A549 (cell line): ENCODE results near the gene PXT1. TPM values are rescaled to one million over a fixed set of nuclear protein-coding genes. Genes with fewer than 3 reads are reported as not detected.

Source experiments
- ATAC-seq, 2 experiments: fragments of 200-7000 bp in 1 of 2; fragments of >200 bp in 1 of 2; cut with Nextera tagmentation in 1 of 2; cut with Tn5 transposase in 1 of 2; 3 replicates each; pipeline versions ENCODE4 v1.8.0 to v1.9.1; 2018 to 2020; ENCODE audit warnings: mild to moderate bottlenecking in 1 of 2, moderate library complexity in 1 of 2
- CTCF ChIA-PET: fragments of 300-600 bp; sonication (Branson Sonifier 250); formaldehyde crosslinking; extraction: SDS; loops from one replicate; lab custom pipeline; 2021; ENCODE audit warnings: antibody characterized with exemption, inconsistent platforms; lab: Yijun Ruan, JAX
- POLR2A ChIA-PET: fragments of 350-600 bp; formaldehyde crosslinking; extraction: SDS; loops from one replicate; lab custom pipeline; 2021; ENCODE audit warnings: antibody characterized with exemption, inconsistent platforms; lab: Yijun Ruan, JAX
- DNase-seq, 2 experiments: peaks; one replicate each; pipeline versions ENCODE4 v3.0.0 to v3.0.0-alpha.2; 2011 to 2016; ENCODE audit warnings: low read depth in 1 of 2, low spot score in 1 of 2
- FAIRE-seq: peaks from 2 replicates; lab custom pipeline; 2011; peaks lifted over from hg19 to GRCh38; lab: Jason Lieb, UNC
- H3K27ac ChIP-seq, 2 experiments: fragments of >200 bp; sonication (Bioruptor Twin); formaldehyde crosslinking; 3 replicates each; pipeline ENCODE4 v1.5.1; 2016 to 2017
- H3K4me1 ChIP-seq: fragments of >200 bp; sonication (Bioruptor Twin); formaldehyde crosslinking; 3 replicates; pipeline ENCODE4 v1.6.1; 2016
- H3K4me2 ChIP-seq: fragments of >200 bp; sonication (Bioruptor Twin); formaldehyde crosslinking; 3 replicates; pipeline ENCODE4 v1.6.1; 2016
- H3K4me3 ChIP-seq: fragments of >200 bp; sonication (Bioruptor Twin); formaldehyde crosslinking; 3 replicates; pipeline ENCODE4 v1.5.1; 2016
- H3K9me3 ChIP-seq: fragments of >200 bp; sonication (Bioruptor Twin); formaldehyde crosslinking; 3 replicates; pipeline ENCODE4 v1.6.1; 2016
- BHLHE40 ChIP-seq: IDR thresholded peaks from 2 replicates; pipeline ENCODE4 v1.6.1; 2012; ENCODE audit warnings: low read depth, low read length, inconsistent platforms
- CEBPB ChIP-seq, 2 experiments: fragments of >200 bp in 1 of 2; sonication (Bioruptor Twin) in 1 of 2; formaldehyde crosslinking in 1 of 2; IDR thresholded peaks; 2 replicates each; pipeline ENCODE4 v1.6.1; 2012 to 2016
- CTCF ChIP-seq: fragments of >200 bp; sonication (Bioruptor Twin); formaldehyde crosslinking; IDR thresholded peaks from 3 replicates; pipeline ENCODE4 v1.5.1; 2016
- EHMT2 ChIP-seq: fragments of 200-600 bp; sonication (generic); IDR thresholded peaks from 2 replicates; pipeline ENCODE4 v1.6.1; 2016; ENCODE audit warnings: antibody characterized with exemption, low read depth, mild to moderate bottlenecking, moderate library complexity
- HEYL ChIP-seq: fragments of 250-450 bp; sonication (Bioruptor Pico); IDR thresholded peaks from 2 replicates; pipeline ENCODE4 v1.8.0; 2021; ENCODE audit warnings: mild to moderate bottlenecking, moderate library complexity
- HOXB5 ChIP-seq: fragments of 250-450 bp; sonication (Bioruptor Pico); IDR thresholded peaks from 2 replicates; pipeline ENCODE4 v1.5.0; 2020; ENCODE audit warnings: mild to moderate bottlenecking, moderate library complexity
- MYC ChIP-seq: IDR thresholded peaks from 2 replicates; pipeline ENCODE4 v1.6.1; 2012; ENCODE audit warnings: mild to moderate bottlenecking, inconsistent platforms, low read length, improper control_type of control experiment, borderline replicate concordance
- NFE2L2 ChIP-seq: fragments of 150-350 bp; conservative IDR thresholded peaks from 2 replicates; pipeline ENCODE4 v1.6.1; 2014; ENCODE audit warnings: low read length
- PHF8 ChIP-seq: fragments of 200-600 bp; sonication (generic); IDR thresholded peaks from 2 replicates; pipeline ENCODE4 v1.6.1; 2016; ENCODE audit warnings: low read depth, mild to moderate bottlenecking, antibody characterized with exemption, moderate library complexity, borderline replicate concordance
- POLR2AphosphoS2 ChIP-seq: conservative IDR thresholded peaks from 2 replicates; pipeline ENCODE4 v1.6.1; 2012; ENCODE audit warnings: low read length, improper control_type of control experiment, inconsistent platforms
- RNF2 ChIP-seq: fragments of 200-600 bp; sonication (generic); IDR thresholded peaks from 2 replicates; pipeline ENCODE4 v1.6.1; 2016; ENCODE audit warnings: low read depth, mild to moderate bottlenecking, antibody characterized with exemption, moderate library complexity, borderline replicate concordance
- SREBF2 ChIP-seq: fragments of 450-650 bp; IDR thresholded peaks from 2 replicates; pipeline ENCODE4 v1.6.1; 2014; ENCODE audit warnings: mild to moderate bottlenecking, moderate library complexity
- USF2 ChIP-seq: fragments of 450-650 bp; IDR thresholded peaks from 2 replicates; pipeline ENCODE4 v1.6.1; 2014; ENCODE audit warnings: antibody characterized with exemption
- ZC3H11A ChIP-seq: fragments of 450-650 bp; IDR thresholded peaks from 2 replicates; pipeline ENCODE4 v1.6.1; 2014; ENCODE audit warnings: antibody characterized with exemption, mild to moderate bottlenecking
- WGBS: methylation state at CpG from one replicate; pipeline ENCODE4 v1.1.6; 2017; ENCODE audit errors: missing lambda C conversion rate; 5-methylcytosine and 5-hydroxymethylcytosine counted together
- polyA plus RNA-seq, 4 experiments: library from polyadenylated mRNA; depleted of rRNA in 3 of 4; stranded (reverse); fragments of >200 nt; fragmentation: RNase III in 1 of 4; extraction: RNeasy Plus Mini Kit Qiagen cat#74134 plus additional on column Dnase treatment in 1 of 4; gene quantifications; 2 replicates in 3 of 4; 3 replicates in 1 of 4; pipeline ENCODE4 v1.2.3, GENCODE V29; 2011 to 2017
- TF ChIP-seq, protein P1 (sequence below): fragments of >200 bp; sonication (Bioruptor Twin); formaldehyde crosslinking; IDR thresholded peaks from 3 replicates; pipeline ENCODE4 v1.6.1; 2016
- TF ChIP-seq, protein P2 (sequence below): fragments of >200 bp; sonication (Bioruptor Twin); formaldehyde crosslinking; IDR thresholded peaks from 2 replicates; pipeline ENCODE4 v1.6.1; 2016
- TF ChIP-seq, protein P3 (sequence below): IDR thresholded peaks from 2 replicates; pipeline ENCODE4 v1.6.1; 2012

Gene PXT1
- polyA plus RNA-seq, 2 of the 4 experiments (the other 2 are of a cell fraction), result not detected

DNA sequence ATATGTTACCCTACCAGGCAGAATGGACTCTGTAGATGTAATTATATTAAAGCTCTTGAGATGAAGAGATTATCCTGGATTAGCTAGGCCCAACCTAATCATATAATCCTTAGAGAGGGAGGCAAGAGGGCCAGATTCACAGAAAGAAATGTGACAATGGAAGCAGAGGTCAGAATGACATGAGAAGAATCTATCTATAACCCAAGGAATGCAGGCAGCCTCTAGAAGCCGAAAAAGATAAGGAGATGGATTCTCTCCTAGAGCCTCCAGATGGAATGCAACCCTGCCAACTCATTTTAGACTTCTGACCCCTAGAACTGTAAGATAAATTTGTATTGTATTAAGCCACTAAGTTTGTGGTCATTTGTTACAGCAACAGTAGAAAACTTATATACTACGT is 12.3 kb downstream of the PXT1 start:
- no peak for DNase-seq
- H3K4me2 ChIP-seq, result no peak overlapping the region
- H3K4me1 ChIP-seq, result peaks cover 19% of the 10 kb centered on the region
- no peak overlapping the region for H3K4me3 ChIP-seq
- no peaks in the 10 kb centered on the region for H3K9me3 ChIP-seq
- ChIA-PET CTCF (interaction anchor here (1.1 kb wide), 2 partner anchors 13 kb away, joined by 3 to 4 read pairs; partner anchors contain the start of gene KCTD20), POLR2A (interaction anchor here (1.1 kb wide), 1 partner anchor 11 kb away, joined by 4 read pairs; no protein-coding TSS in a partner anchor)
- no peak for ATAC-seq
- no peak overlapping the region for H3K27ac ChIP-seq
- no peak for FAIRE-seq
- TF ChIP-seq SREBF2, result no peak
- no peak for TF ChIP-seq POLR2AphosphoS2
- TF ChIP-seq, protein P1, sequence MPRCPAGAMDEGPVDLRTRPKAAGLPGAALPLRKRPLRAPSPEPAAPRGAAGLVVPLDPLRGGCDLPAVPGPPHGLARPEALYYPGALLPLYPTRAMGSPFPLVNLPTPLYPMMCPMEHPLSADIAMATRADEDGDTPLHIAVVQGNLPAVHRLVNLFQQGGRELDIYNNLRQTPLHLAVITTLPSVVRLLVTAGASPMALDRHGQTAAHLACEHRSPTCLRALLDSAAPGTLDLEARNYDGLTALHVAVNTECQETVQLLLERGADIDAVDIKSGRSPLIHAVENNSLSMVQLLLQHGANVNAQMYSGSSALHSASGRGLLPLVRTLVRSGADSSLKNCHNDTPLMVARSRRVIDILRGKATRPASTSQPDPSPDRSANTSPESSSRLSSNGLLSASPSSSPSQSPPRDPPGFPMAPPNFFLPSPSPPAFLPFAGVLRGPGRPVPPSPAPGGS, result no peak
- TF ChIP-seq RNF2, result no peak
- TF ChIP-seq, protein P2, sequence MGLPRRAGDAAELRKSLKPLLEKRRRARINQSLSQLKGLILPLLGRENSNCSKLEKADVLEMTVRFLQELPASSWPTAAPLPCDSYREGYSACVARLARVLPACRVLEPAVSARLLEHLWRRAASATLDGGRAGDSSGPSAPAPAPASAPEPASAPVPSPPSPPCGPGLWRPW, result no peak
- TF ChIP-seq NFE2L2, result no peak
- TF ChIP-seq EHMT2, result no peak
- no peak for TF ChIP-seq HEYL (CRISPR knock-in tag)
- TF ChIP-seq BHLHE40, result no peak
- WGBS, result 68% methylated on average over 2 of the region's 2 CpGs

GRCh38 chr6:36428911-36429310 is 13.7 kb downstream of the PXT1 start:
- CTCF ChIA-PET, result interaction anchor here (1.0 to 1.6 kb wide), 4 partner anchors 12 to 330 kb away, joined by 3 read pairs; no protein-coding TSS in a partner anchor
- no peak for ATAC-seq
- POLR2A ChIA-PET, result interaction anchor here (0.6 to 1.0 kb wide), 2 partner anchors 23 to 330 kb away, joined by 3 read pairs; no protein-coding TSS in a partner anchor
- 84% methylated on average over 4 of the region's 4 CpGs for WGBS
- TF ChIP-seq, protein P3, sequence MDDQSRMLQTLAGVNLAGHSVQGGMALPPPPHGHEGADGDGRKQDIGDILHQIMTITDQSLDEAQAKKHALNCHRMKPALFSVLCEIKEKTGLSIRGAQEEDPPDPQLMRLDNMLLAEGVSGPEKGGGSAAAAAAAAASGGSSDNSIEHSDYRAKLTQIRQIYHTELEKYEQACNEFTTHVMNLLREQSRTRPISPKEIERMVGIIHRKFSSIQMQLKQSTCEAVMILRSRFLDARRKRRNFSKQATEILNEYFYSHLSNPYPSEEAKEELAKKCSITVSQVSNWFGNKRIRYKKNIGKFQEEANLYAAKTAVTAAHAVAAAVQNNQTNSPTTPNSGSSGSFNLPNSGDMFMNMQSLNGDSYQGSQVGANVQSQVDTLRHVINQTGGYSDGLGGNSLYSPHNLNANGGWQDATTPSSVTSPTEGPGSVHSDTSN, result no peak
- TF ChIP-seq PHF8 (no peak), MYC (no peak), USF2 (no peak), CEBPB (IDR thresholded peaks at IDR 0.05) (no peak), ZC3H11A (no peak), HOXB5 (CRISPR knock-in tag) (no peak), CTCF (no peak)
- TF ChIP-seq, protein P1, result no peak
- Histone ChIP-seq H3K27ac (no peak overlapping the region), H3K4me1 (peaks cover 21% of the 10 kb centered on the region), H3K9me3 (no peaks in the 10 kb centered on the region), H3K4me2 (no peak overlapping the region), H3K4me3 (no peak overlapping the region)
- no peak for DNase-seq
- no peak for FAIRE-seq
